PC-3 (cell line): ENCODE data around the gene DCLK1. TPM values are rescaled to one million over a fixed set of nuclear protein-coding genes. Genes with fewer than 3 reads are reported as not detected.

Experiments
- ATAC-seq: fragments of 200-7000 bp; cut with Tn5 transposase; 2 replicates; pipeline ENCODE4 v1.9.1; 2020; ENCODE audit warnings: mild to moderate bottlenecking, moderate library complexity
- BruUV-seq: library from RNA; stranded (reverse); fragments of 400-500 nt; replicated peaks from 2 replicates; lab custom pipeline; 2021; lab: Mats Ljungman, UMichigan
- CTCF ChIA-PET: fragments of 300-600 bp; sonication (Branson Sonifier 250); formaldehyde crosslinking; loops from one replicate; lab custom pipeline; 2022; ENCODE audit warnings: antibody characterized with exemption; lab: Charles Lee
- POLR2A ChIA-PET: fragments of 300-600 bp; sonication (Branson Sonifier 250); formaldehyde crosslinking; loops from one replicate; lab custom pipeline; 2022; ENCODE audit warnings: antibody characterized with exemption; ENCODE audit not compliant: unreplicated experiment; lab: Charles Lee
- DNase-seq: peaks from one replicate; pipeline ENCODE4 v3.0.0-alpha.2; 2015
- H2AFZ ChIP-seq: fragments of 300-600 bp; sonication (generic); 2 replicates; pipeline ENCODE4 v1.6.0; 2016; ENCODE audit warnings: antibody characterized with exemption, low read length
- H3F3A ChIP-seq: fragments of 300-600 bp; sonication (generic); one replicate; pipeline ENCODE4 v1.6.0; 2017; ENCODE audit warnings: antibody characterized with exemption, low read length, control low read depth, mild to moderate bottlenecking; ENCODE audit not compliant: unreplicated experiment
- H3K27ac ChIP-seq: fragments of 300-600 bp; sonication (generic); 2 replicates; pipeline ENCODE4 v1.5.1; 2016; ENCODE audit warnings: mild to moderate bottlenecking, low read length
- H3K27me3 ChIP-seq: fragments of 300-600 bp; sonication (generic); 2 replicates; pipeline ENCODE4 v1.6.1; 2016; ENCODE audit warnings: low read length, mixed read lengths
- H3K36me3 ChIP-seq: fragments of 300-600 bp; sonication (generic); 2 replicates; pipeline ENCODE4 v1.6.1; 2016; ENCODE audit warnings: low read depth, mixed run types, low read length, mixed read lengths
- H3K4me1 ChIP-seq: fragments of 300-600 bp; sonication (generic); 2 replicates; pipeline ENCODE4 v1.5.1; 2016; ENCODE audit warnings: low read length; ENCODE audit not compliant: insufficient read depth
- H3K4me2 ChIP-seq: fragments of 300-600 bp; sonication (generic); 2 replicates; pipeline ENCODE4 v1.6.0; 2016; ENCODE audit warnings: low read length
- H3K4me3 ChIP-seq: fragments of 300-600 bp; sonication (generic); 2 replicates; pipeline ENCODE4 v1.5.1; 2016; ENCODE audit warnings: mild to moderate bottlenecking, low read length, mixed read lengths
- H3K79me2 ChIP-seq: fragments of 300-600 bp; sonication (generic); 2 replicates; pipeline ENCODE4 v1.6.1; 2017; ENCODE audit warnings: low read length, mixed read lengths
- H3K9ac ChIP-seq: fragments of 300-600 bp; sonication (generic); 2 replicates; pipeline ENCODE4 v1.6.0; 2016; ENCODE audit warnings: mild to moderate bottlenecking, low read length
- H3K9me2 ChIP-seq: fragments of 300-600 bp; sonication (generic); replicated peaks from 2 replicates; pipeline ENCODE4 v1.6.1; 2016; ENCODE audit warnings: mixed run types, low read length, mixed read lengths
- H3K9me3 ChIP-seq: fragments of 300-600 bp; sonication (generic); 2 replicates; pipeline ENCODE4 v1.6.1; 2016; ENCODE audit warnings: low read length, mixed read lengths
- H4K20me1 ChIP-seq: fragments of 300-600 bp; sonication (generic); 2 replicates; pipeline ENCODE4 v1.6.1; 2016; ENCODE audit warnings: low read length, mixed read lengths
- EZH2 ChIP-seq: fragments of 300-600 bp; sonication (generic); IDR thresholded peaks from one replicate; pipeline ENCODE4 v1.6.1; 2017; ENCODE audit warnings: antibody characterized with exemption, mild to moderate bottlenecking, low read length; ENCODE audit not compliant: unreplicated experiment
- EZH2phosphoT487 ChIP-seq: fragments of 300-600 bp; sonication (generic); IDR thresholded peaks from 2 replicates; pipeline ENCODE4 v1.6.1; 2018; ENCODE audit warnings: mild to moderate bottlenecking, antibody characterized with exemption, low read length, borderline replicate concordance
- intact Hi-C: fragments of 100-400 bp; cut with micrococcal nuclease; formaldehyde crosslinking; loops from 2 replicates; pipeline ENCODE4 v1.9.0; 2023
- total RNA-seq: library from RNA; depleted of rRNA; stranded (reverse); fragments of >200 nt; gene quantifications from 2 replicates; pipeline ENCODE4 v1.2.3, GENCODE V29; 2014
- TF ChIP-seq, protein P1 (sequence below): fragments of 300-600 bp; sonication (generic); conservative IDR thresholded peaks from 2 replicates; pipeline ENCODE4 v1.5.1; 2017; ENCODE audit warnings: antibody characterized with exemption, low read depth, mild to moderate bottlenecking, low read length

DCLK1 gene
- total RNA-seq, 1 experiment from 2014 or later: not detected

DNA sequence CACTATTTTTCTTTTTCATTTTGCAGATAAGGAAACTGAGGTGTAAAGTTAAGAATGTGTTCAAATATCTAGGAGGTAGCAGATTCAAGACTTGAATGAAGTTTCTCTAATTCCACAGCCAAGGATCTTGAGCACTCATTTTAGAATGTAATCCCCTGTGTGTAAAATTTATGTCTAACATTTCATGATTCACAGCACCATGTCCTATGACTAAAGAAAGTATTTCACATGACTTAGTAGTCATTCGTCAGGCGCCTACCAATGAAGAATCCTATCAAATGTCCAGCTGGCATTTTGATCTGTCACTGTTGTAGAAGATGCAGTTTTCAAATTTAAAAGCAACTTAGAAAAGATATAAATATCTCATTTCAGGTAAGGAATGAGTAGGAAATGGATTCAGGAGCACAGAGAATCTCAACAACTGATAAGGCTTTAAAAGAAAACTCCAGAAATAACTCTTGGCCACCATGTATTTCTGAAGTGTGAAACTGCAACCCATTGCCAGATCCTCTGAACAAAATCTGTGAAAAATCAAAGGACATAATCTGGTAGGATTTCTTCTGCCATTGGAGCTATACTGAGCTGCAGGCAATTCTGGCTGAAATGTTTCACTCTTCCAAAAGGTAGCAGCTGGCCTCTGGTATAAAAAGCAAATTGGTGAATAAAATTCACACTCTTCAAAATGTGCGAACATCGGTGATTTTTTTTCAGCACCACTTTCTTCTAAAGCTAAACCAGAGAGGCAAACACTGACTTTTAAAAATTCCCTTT, 92.2 kb downstream of the DCLK1 start:
- intact Hi-C loops: no loop called here
- ChIA-PET POLR2A (no interaction called here), CTCF (no interaction called here)
- no peaks in the 10 kb centered on the region for H3K36me3 ChIP-seq
- DNase-seq: no peak
- no peak overlapping the region for H2AFZ ChIP-seq
- H4K20me1 ChIP-seq: no peaks in the 10 kb centered on the region
- no peak for TF ChIP-seq EZH2
- H3K79me2 ChIP-seq: no peaks in the 10 kb centered on the region
- no peak for ATAC-seq
- BruUV-seq: no TSS peak
- no peaks in the 10 kb centered on the region for H3K4me1 ChIP-seq
- no peak overlapping the region for H3K4me2 ChIP-seq
- no peak overlapping the region for H3K27ac ChIP-seq
- H3F3A ChIP-seq: no peaks in the 10 kb centered on the region
- no peaks in the 10 kb centered on the region for H3K9me2 ChIP-seq
- H3K9ac ChIP-seq: no peak overlapping the region
- H3K27me3 ChIP-seq: no peaks in the 10 kb centered on the region; the same call in 1 of the 2 replicates
- no peaks in the 10 kb centered on the region for H3K9me3 ChIP-seq
- no peak overlapping the region for H3K4me3 ChIP-seq

DNA sequence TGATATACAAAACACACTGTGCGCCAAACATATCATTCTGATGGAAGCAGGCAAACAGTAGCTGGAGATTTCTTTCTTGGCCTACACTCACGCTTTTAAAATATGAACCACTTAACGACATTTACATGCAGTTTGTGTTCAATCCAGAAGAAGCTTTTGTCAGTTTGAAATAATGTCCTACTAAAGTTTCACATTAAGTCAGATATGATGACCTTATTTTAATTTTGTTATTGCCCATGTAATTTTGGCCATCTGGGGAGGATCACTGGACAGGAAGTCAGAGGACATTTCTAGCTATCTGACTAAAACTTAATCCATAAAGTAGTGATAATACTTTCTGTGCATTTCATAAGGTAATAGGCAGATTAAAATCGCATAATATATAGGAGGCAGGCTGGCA, 98.1 kb downstream of the DCLK1 start:
- H3K9ac ChIP-seq: no peak overlapping the region
- H3K4me3 ChIP-seq: no peak overlapping the region
- intact Hi-C loops: no loop called here
- no peak overlapping the region for H2AFZ ChIP-seq
- H3K9me3 ChIP-seq: no peaks in the 10 kb centered on the region
- no peaks in the 10 kb centered on the region for H4K20me1 ChIP-seq
- TF ChIP-seq, protein P1, sequence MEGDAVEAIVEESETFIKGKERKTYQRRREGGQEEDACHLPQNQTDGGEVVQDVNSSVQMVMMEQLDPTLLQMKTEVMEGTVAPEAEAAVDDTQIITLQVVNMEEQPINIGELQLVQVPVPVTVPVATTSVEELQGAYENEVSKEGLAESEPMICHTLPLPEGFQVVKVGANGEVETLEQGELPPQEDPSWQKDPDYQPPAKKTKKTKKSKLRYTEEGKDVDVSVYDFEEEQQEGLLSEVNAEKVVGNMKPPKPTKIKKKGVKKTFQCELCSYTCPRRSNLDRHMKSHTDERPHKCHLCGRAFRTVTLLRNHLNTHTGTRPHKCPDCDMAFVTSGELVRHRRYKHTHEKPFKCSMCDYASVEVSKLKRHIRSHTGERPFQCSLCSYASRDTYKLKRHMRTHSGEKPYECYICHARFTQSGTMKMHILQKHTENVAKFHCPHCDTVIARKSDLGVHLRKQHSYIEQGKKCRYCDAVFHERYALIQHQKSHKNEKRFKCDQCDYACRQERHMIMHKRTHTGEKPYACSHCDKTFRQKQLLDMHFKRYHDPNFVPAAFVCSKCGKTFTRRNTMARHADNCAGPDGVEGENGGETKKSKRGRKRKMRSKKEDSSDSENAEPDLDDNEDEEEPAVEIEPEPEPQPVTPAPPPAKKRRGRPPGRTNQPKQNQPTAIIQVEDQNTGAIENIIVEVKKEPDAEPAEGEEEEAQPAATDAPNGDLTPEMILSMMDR: no peak
- TF ChIP-seq EZH2phosphoT487: no peak
- no peak for TF ChIP-seq EZH2
- peaks cover 9% of the 10 kb centered on the region; the same call in 1 of the 2 replicates for H3K4me1 ChIP-seq
- ChIA-PET POLR2A (no interaction called here), CTCF (no interaction called here)
- H3K9me2 ChIP-seq: no peaks in the 10 kb centered on the region
- ATAC-seq (no peak), DNase-seq (no peak)
- H3K4me2 ChIP-seq: no peak overlapping the region
- H3K27ac ChIP-seq: no peak overlapping the region
- H3K79me2 ChIP-seq: no peaks in the 10 kb centered on the region
- H3F3A ChIP-seq: no peaks in the 10 kb centered on the region
- H3K27me3 ChIP-seq: no peaks in the 10 kb centered on the region; the same call in 1 of the 2 replicates
- H3K36me3 ChIP-seq: no peaks in the 10 kb centered on the region
- BruUV-seq: no TSS peak

DNA sequence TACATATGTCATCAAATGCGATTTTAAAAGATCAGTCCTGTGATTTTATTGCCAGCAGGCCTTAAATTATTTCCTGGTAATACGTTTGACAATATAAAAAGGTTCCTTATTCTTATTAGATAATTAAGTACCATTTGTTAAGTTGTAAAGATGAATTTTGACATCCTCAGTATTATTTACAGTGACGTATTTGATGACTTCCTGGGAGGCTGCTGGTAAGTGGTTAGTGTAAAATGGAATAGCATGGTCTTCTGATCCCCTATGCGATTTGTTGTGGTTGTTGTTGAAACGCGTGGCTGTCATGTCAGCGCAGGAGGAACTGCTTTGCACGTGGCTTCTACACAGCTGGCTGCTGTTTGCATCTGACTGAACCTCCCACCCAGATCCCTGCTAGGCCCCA, 99.7 kb downstream of the DCLK1 start:
- no peaks in the 10 kb centered on the region for H3K36me3 ChIP-seq
- no peaks in the 10 kb centered on the region for H3K9me2 ChIP-seq
- no peaks in the 10 kb centered on the region for H3F3A ChIP-seq
- no peak overlapping the region for H3K9ac ChIP-seq
- no peaks in the 10 kb centered on the region for H3K9me3 ChIP-seq
- no peaks in the 10 kb centered on the region; the same call in 1 of the 2 replicates for H3K27me3 ChIP-seq
- no peaks in the 10 kb centered on the region for H4K20me1 ChIP-seq
- BruUV-seq: no TSS peak
- CTCF ChIA-PET: no interaction called here
- TF ChIP-seq EZH2 (no peak), EZH2phosphoT487 (no peak)
- TF ChIP-seq, protein P1: no peak
- no peak overlapping the region for H3K4me2 ChIP-seq
- H3K79me2 ChIP-seq: no peaks in the 10 kb centered on the region
- peaks cover 9% of the 10 kb centered on the region; the same call in 1 of the 2 replicates for H3K4me1 ChIP-seq
- H3K27ac ChIP-seq: no peak overlapping the region
- no peak overlapping the region for H3K4me3 ChIP-seq
- POLR2A ChIA-PET: no interaction called here
- DNase-seq: no peak
- intact Hi-C loops: no loop called here
- no peak overlapping the region for H2AFZ ChIP-seq
- no peak for ATAC-seq
